CD4-positive, alpha-beta T cell treated with Interleukin-4 for 1 hour (primary cell): ENCODE data around the gene CCSER1.
"Not testable (repeated sequence)": the region's sequence is repeated elsewhere in the genome, so short reads cannot be mapped to it uniquely, and the experiment has no call there.

Source experiments
- DNase-seq, 2 donors: peaks; one replicate each; pipeline ENCODE4 v3.0.0-alpha.2; 2020 to 2022

The CCSER1 gene

GRCh38 chr4:90580326-90580725 lies 453.1 kb downstream of the CCSER1 start:
- DNase-seq: no peak

- DNase-seq: no peak
These were observed 454.9 kb downstream of the CCSER1 start for GRCh38 chr4:90582087-90582486.

- DNase-seq: no peak
These were observed 456.9 kb downstream of the CCSER1 start for GRCh38 chr4:90584051-90584450.

- DNase-seq: no peak
These were observed 458.8 kb downstream of the CCSER1 start for GRCh38 chr4:90585961-90586360.

GRCh38 chr4:90586799-90587198 lies 459.6 kb downstream of the CCSER1 start:
- no peak for DNase-seq

GRCh38 chr4:90597927-90598326 lies 470.7 kb downstream of the CCSER1 start:
- DNase-seq: no peak

- no peak for DNase-seq
These were observed 471.5 kb downstream of the CCSER1 start for GRCh38 chr4:90598741-90599140.

- no peak for DNase-seq
These were observed 475.5 kb downstream of the CCSER1 start for GRCh38 chr4:90602726-90603125.

GRCh38 chr4:90603540-90603939 lies 476.3 kb downstream of the CCSER1 start:
- no peak for DNase-seq

GRCh38 chr4:90606781-90607180 lies 479.6 kb downstream of the CCSER1 start:
- DNase-seq: no peak

- DNase-seq: no peak
These were observed 487.2 kb downstream of the CCSER1 start for GRCh38 chr4:90614371-90614770.

- no peak for DNase-seq
These were observed 493.9 kb downstream of the CCSER1 start for GRCh38 chr4:90621080-90621479.

GRCh38 chr4:90624781-90625180 lies 497.6 kb downstream of the CCSER1 start:
- DNase-seq: no peak

GRCh38 chr4:90641861-90642599 lies 514.8 kb downstream of the CCSER1 start:
- DNase-seq: no peak

GRCh38 chr4:90643156-90643555 lies 516.0 kb downstream of the CCSER1 start:
- DNase-seq: no peak

GRCh38 chr4:90648311-90648710 lies 521.1 kb downstream of the CCSER1 start:
- no peak for DNase-seq

GRCh38 chr4:90648791-90649190 lies 521.6 kb downstream of the CCSER1 start:
- DNase-seq: no peak

GRCh38 chr4:90660672-90661071 lies 533.5 kb downstream of the CCSER1 start:
- DNase-seq: no peak

- no peak for DNase-seq
These were observed 543.0 kb downstream of the CCSER1 start for GRCh38 chr4:90670183-90670582.

- no peak for DNase-seq
These were observed 562.5 kb downstream of the CCSER1 start for GRCh38 chr4:90689739-90690138.

GRCh38 chr4:90695411-90695810 lies 568.2 kb downstream of the CCSER1 start:
- no peak for DNase-seq

- not testable (repeated sequence) for DNase-seq
These were observed 578.3 kb downstream of the CCSER1 start for GRCh38 chr4:90705501-90705900.

- no peak for DNase-seq
These were observed 588.0 kb downstream of the CCSER1 start for GRCh38 chr4:90715242-90715641.

- no peak for DNase-seq
These were observed 591.7 kb downstream of the CCSER1 start for GRCh38 chr4:90718931-90719330.

GRCh38 chr4:90727938-90728337 lies 600.7 kb downstream of the CCSER1 start:
- no peak for DNase-seq
